GM23248 (cell line): ENCODE data around the gene WWC1. TPM values are rescaled to one million over a fixed set of nuclear protein-coding genes. Genes with fewer than 3 reads are reported as not detected.

Experiments used
- DNase-seq: peaks from one replicate; pipeline ENCODE4 v3.0.0-alpha.2; 2015
- H2AFZ ChIP-seq: fragments of 200-600 bp; sonication (generic); 2 replicates; pipeline ENCODE4 v1.6.1; 2016; ENCODE audit warnings: antibody characterized with exemption
- H3F3A ChIP-seq: fragments of 200-600 bp; sonication (generic); 2 replicates; pipeline ENCODE4 v1.6.1; 2016; ENCODE audit warnings: mild to moderate bottlenecking, antibody characterized with exemption, mixed run types; ENCODE audit not compliant: insufficient read depth
- H3K27ac ChIP-seq: fragments of 200-600 bp; sonication (generic); 2 replicates; pipeline ENCODE4 v1.5.1; 2016; ENCODE audit warnings: mild to moderate bottlenecking
- H3K27me3 ChIP-seq: fragments of 200-600 bp; sonication (generic); replicated peaks from 2 replicates; pipeline ENCODE4 v1.6.1; 2016; ENCODE audit warnings: mild to moderate bottlenecking; ENCODE audit not compliant: insufficient read depth
- H3K36me3 ChIP-seq: fragments of 200-600 bp; sonication (generic); 2 replicates; pipeline ENCODE4 v1.6.1; 2016; ENCODE audit warnings: low read depth, mild to moderate bottlenecking
- H3K4me1 ChIP-seq: fragments of 200-600 bp; sonication (generic); 2 replicates; pipeline ENCODE4 v1.6.1; 2016; ENCODE audit warnings: mild to moderate bottlenecking; ENCODE audit not compliant: insufficient read depth
- H3K4me2 ChIP-seq: fragments of 200-600 bp; sonication (generic); one replicate; pipeline ENCODE4 v1.6.1; 2016; ENCODE audit warnings: mild to moderate bottlenecking; ENCODE audit not compliant: unreplicated experiment
- H3K4me3 ChIP-seq: fragments of 200-600 bp; sonication (generic); 2 replicates; pipeline ENCODE4 v1.5.1; 2016; ENCODE audit warnings: mild to moderate bottlenecking
- H3K79me2 ChIP-seq: fragments of 200-600 bp; sonication (generic); 2 replicates; pipeline ENCODE4 v1.6.1; 2016; ENCODE audit warnings: mild to moderate bottlenecking; ENCODE audit not compliant: insufficient read depth
- H3K9ac ChIP-seq: fragments of 200-600 bp; sonication (generic); 2 replicates; pipeline ENCODE4 v1.6.1; 2016; ENCODE audit warnings: mild to moderate bottlenecking
- H3K9me2 ChIP-seq: fragments of 200-600 bp; sonication (generic); 2 replicates; pipeline ENCODE4 v1.6.1; 2016; ENCODE audit warnings: mixed run types, mild to moderate bottlenecking, moderate library complexity; ENCODE audit not compliant: insufficient read depth
- H3K9me3 ChIP-seq: fragments of 200-600 bp; sonication (generic); one replicate; pipeline ENCODE4 v1.6.1; 2017; ENCODE audit warnings: low read depth
- H4K20me1 ChIP-seq: fragments of 200-600 bp; sonication (generic); 2 replicates; pipeline ENCODE4 v1.6.0; 2016; ENCODE audit not compliant: insufficient read depth
- EZH2 ChIP-seq: fragments of 200-600 bp; sonication (generic); IDR thresholded peaks from 2 replicates; pipeline ENCODE4 v1.6.1; 2018; ENCODE audit warnings: antibody characterized with exemption, mild to moderate bottlenecking; ENCODE audit not compliant: insufficient read depth, poor library complexity, severe bottlenecking
- EZH2phosphoT487 ChIP-seq: fragments of 200-600 bp; sonication (generic); IDR thresholded peaks from 2 replicates; pipeline ENCODE4 v1.6.1; 2018; ENCODE audit warnings: antibody characterized with exemption, moderate library complexity, mild to moderate bottlenecking, low read depth; ENCODE audit not compliant: insufficient read depth
- WGBS, 2 experiments: methylation state at CpG; one replicate each; pipeline ENCODE4 v1.1.6; 2015 to 2017; ENCODE audit warnings: low lambda C conversion rate in 2 of 2, low coverage in 1 of 2; ENCODE audit errors: missing lambda C conversion rate in 2 of 2; 5-methylcytosine and 5-hydroxymethylcytosine counted together
- in situ Hi-C: fragments of 300-500 bp; cut with MboI; formaldehyde crosslinking; loops from 2 replicates; pipeline ENCODE4 v1.15.0; 2020
- polyA plus RNA-seq: library from polyadenylated mRNA; unstranded; fragments of >200 nt; fragmentation: Nextera tagmentation; extraction: Ambion mirVana; gene quantifications from 2 replicates; pipeline ENCODE4 v1.2.1, GENCODE V29; 2016
- total RNA-seq: library from RNA; depleted of rRNA; stranded (reverse); fragments of >200 nt; shearing (Covaris generic); gene quantifications from 2 replicates; pipeline ENCODE4 v1.2.3, GENCODE V29; 2014

The WWC1 gene
- total and polyA plus RNA-seq, 2 experiments from 2014 or later, result 1.8 to 7.1 TPM

GRCh38 chr5:168287362-168287761 is 4.1 kb upstream of the WWC1 start:
- Histone ChIP-seq H3K4me2 (no peak overlapping the region), H4K20me1 (no peaks in the 10 kb centered on the region), H3K9me3 (no peaks in the 10 kb centered on the region), H3K79me2 (no peaks in the 10 kb centered on the region), H3K27ac (no peak overlapping the region), H3K4me3 (no peak overlapping the region), H3K9ac (no peak overlapping the region), H3F3A (no peaks in the 10 kb centered on the region), H2AFZ (no peak overlapping the region), H3K4me1 (no peaks in the 10 kb centered on the region), H3K27me3 (peaks cover 19% of the 10 kb centered on the region; the same call in 1 of the 2 replicates), H3K36me3 (no peaks in the 10 kb centered on the region), H3K9me2 (no peaks in the 10 kb centered on the region)
- WGBS, 2 experiments, result 85 to 87% methylated on average over 4 of the region's 4 CpGs
- in situ Hi-C loops, result no loop called here
- TF ChIP-seq EZH2phosphoT487, result no peak
- no peak for TF ChIP-seq EZH2
- no peak for DNase-seq

GRCh38 chr5:168288349-168289245 is 2.8 kb upstream of the WWC1 start:
- in situ Hi-C loops, result no loop called here
- WGBS, 2 experiments, result 82 to 83% methylated on average over 22 of the region's 22 CpGs
- Histone ChIP-seq H3K9me3 (no peaks in the 10 kb centered on the region), H3K27me3 (peaks cover 19% of the 10 kb centered on the region; the same call in 1 of the 2 replicates), H3K9ac (no peak overlapping the region), H4K20me1 (no peaks in the 10 kb centered on the region), H3K36me3 (no peaks in the 10 kb centered on the region), H3K9me2 (no peaks in the 10 kb centered on the region), H2AFZ (no peak overlapping the region), H3K4me3 (no peak overlapping the region), H3K4me1 (no peaks in the 10 kb centered on the region), H3K79me2 (no peaks in the 10 kb centered on the region), H3K27ac (no peak overlapping the region), H3K4me2 (no peak overlapping the region), H3F3A (no peaks in the 10 kb centered on the region)
- no peak for DNase-seq
- TF ChIP-seq EZH2 (no peak), EZH2phosphoT487 (no peak)

GRCh38 chr5:168290902-168291341 is 523 bp upstream of the WWC1 start:
- Histone ChIP-seq H3K4me2 (peak overlapping the region; percentile 75), H3K27ac (no peak overlapping the region), H3K36me3 (no peaks in the 10 kb centered on the region), H4K20me1 (no peaks in the 10 kb centered on the region), H3K9ac (peak overlapping the region; percentile 36; the same call in 1 of the 2 replicates), H2AFZ (peak overlapping the region; percentile 84), H3K4me1 (no peaks in the 10 kb centered on the region; the same call in 1 of the 2 replicates), H3K4me3 (peak overlapping the region; percentile 74), H3K9me3 (no peaks in the 10 kb centered on the region), H3F3A (no peaks in the 10 kb centered on the region), H3K27me3 (0 out of 2 replicates have a peak, but pooled peaks cover 4% of the 10 kb centered on the region), H3K9me2 (no peaks in the 10 kb centered on the region), H3K79me2 (no peaks in the 10 kb centered on the region)
- in situ Hi-C loops, result no loop called here
- DNase-seq, result no peak
- TF ChIP-seq EZH2phosphoT487 (no peak), EZH2 (no peak)
- 3 to 4% methylated on average over 6 of the region's 6 CpGs for WGBS, 2 experiments

GRCh38 chr5:168291964-168292785 is 730 bp downstream of the WWC1 start:
- Histone ChIP-seq H3K4me2 (peak overlapping the region; percentile 55), H3K79me2 (no peaks in the 10 kb centered on the region), H4K20me1 (no peaks in the 10 kb centered on the region), H3K9me2 (no peaks in the 10 kb centered on the region), H3K4me3 (peak overlapping the region; percentile 74), H3K9me3 (no peaks in the 10 kb centered on the region), H3K27me3 (no peaks in the 10 kb centered on the region), H3F3A (no peaks in the 10 kb centered on the region), H3K36me3 (no peaks in the 10 kb centered on the region), H2AFZ (peak overlapping the region; percentile 66), H3K4me1 (no peaks in the 10 kb centered on the region; the same call in 1 of the 2 replicates), H3K27ac (no peak overlapping the region), H3K9ac (peak overlapping the region; percentile 57; the same call in 1 of the 2 replicates)
- in situ Hi-C loops, result no loop called here
- peak; percentile 37 for DNase-seq
- WGBS, 2 experiments, result 3 to 4% methylated on average over 18 to 51 of the region's 64 CpGs
- TF ChIP-seq EZH2 (no peak), EZH2phosphoT487 (no peak)
